Neutrophil (primary cell): ENCODE data around the gene SIGLECL1.

Experiments used
- H3K27ac ChIP-seq: fragments of 200-600 bp; sonication (generic); 2 replicates; pipeline ENCODE4 v1.5.1; 2016; ENCODE audit warnings: mild to moderate bottlenecking, moderate library complexity
- H3K27me3 ChIP-seq: fragments of 200-600 bp; sonication (generic); 2 replicates; pipeline ENCODE4 v1.6.0; 2016; ENCODE audit warnings: mild to moderate bottlenecking
- H3K36me3 ChIP-seq: fragments of 200-600 bp; sonication (generic); 2 replicates; pipeline ENCODE4 v1.5.1; 2017
- H3K4me1 ChIP-seq, 2 experiments: fragments of 200-600 bp in 1 of 2; sonication (generic) in 1 of 2; 1 replicate in 1 of 2; 2 replicates in 1 of 2; pipeline versions ENCODE4 v1.5.1 to v1.6.1; 2013 to 2016; ENCODE audit warnings: low read depth in 1 of 2, low read length in 1 of 2, mild to moderate bottlenecking in 1 of 2, moderate library complexity in 1 of 2; ENCODE audit not compliant: control insufficient read depth in 1 of 2, insufficient read depth in 1 of 2
- H3K4me3 ChIP-seq, 2 experiments: fragments of 200-600 bp in 1 of 2; sonication (generic) in 1 of 2; 1 replicate in 1 of 2; 2 replicates in 1 of 2; pipeline ENCODE4 v1.5.1; 2013 to 2016; ENCODE audit warnings: low read depth in 1 of 2, low read length in 1 of 2, mild to moderate bottlenecking in 1 of 2, moderate library complexity in 1 of 2
- H3K9me3 ChIP-seq: fragments of 200-600 bp; sonication (generic); 2 replicates; pipeline ENCODE4 v1.5.1; 2016
- CTCF ChIP-seq: fragments of 200-600 bp; sonication (generic); IDR thresholded peaks from 2 replicates; pipeline ENCODE4 v1.5.1; 2016; ENCODE audit warnings: antibody characterized with exemption

SIGLECL1 gene

GRCh38 chr19:51263808-51264207, 12.9 kb downstream of the SIGLECL1 start:
- Histone ChIP-seq H3K27ac (no peak overlapping the region), H3K4me1 (peaks cover 0 to 3% of the 10 kb centered on the region in 2 experiments), H3K9me3 (no peaks in the 10 kb centered on the region), H3K4me3 (no peak overlapping the region), H3K27me3 (peaks cover 10% of the 10 kb centered on the region), H3K36me3 (no peaks in the 10 kb centered on the region)
- TF ChIP-seq CTCF, result no peak

- Histone ChIP-seq H3K27ac (no peak overlapping the region), H3K4me3 (no peak overlapping the region), H3K4me1 (peaks cover 3 to 5% of the 10 kb centered on the region in 2 experiments), H3K27me3 (peaks cover 19% of the 10 kb centered on the region), H3K36me3 (no peaks in the 10 kb centered on the region), H3K9me3 (no peaks in the 10 kb centered on the region)
- no peak for TF ChIP-seq CTCF
Measured at GRCh38 chr19:51271067-51271466, 20.2 kb downstream of the SIGLECL1 start.

- peaks cover 3 to 5% of the 10 kb centered on the region in 2 experiments for H3K4me1 ChIP-seq
- H3K27me3 ChIP-seq, result peaks cover 19% of the 10 kb centered on the region
- H3K27ac ChIP-seq, result no peak overlapping the region
- no peak overlapping the region for H3K4me3 ChIP-seq
- TF ChIP-seq CTCF, result no peak
- no peaks in the 10 kb centered on the region for H3K9me3 ChIP-seq
- no peaks in the 10 kb centered on the region for H3K36me3 ChIP-seq
Measured at GRCh38 chr19:51272183-51272810, 21.4 kb downstream of the SIGLECL1 start.

- no peak overlapping the region for H3K27ac ChIP-seq
Measured at GRCh38 chr19:51274049-51274770, 23.3 kb downstream of the SIGLECL1 start.

GRCh38 chr19:51277112-51277511, 26.2 kb downstream of the SIGLECL1 start:
- no peak overlapping the region for H3K27ac ChIP-seq
- peaks cover 3 to 5% of the 10 kb centered on the region in 2 experiments for H3K4me1 ChIP-seq
- no peaks in the 10 kb centered on the region for H3K36me3 ChIP-seq
- no peaks in the 10 kb centered on the region for H3K9me3 ChIP-seq
- no peak overlapping the region for H3K4me3 ChIP-seq
- H3K27me3 ChIP-seq, result peaks cover 36% of the 10 kb centered on the region
- TF ChIP-seq CTCF, result no peak

More at GRCh38 chr19:51274049-51274770, 23.3 kb downstream of the SIGLECL1 start:
- peaks cover 3 to 5% of the 10 kb centered on the region in 2 experiments for H3K4me1 ChIP-seq
- H3K36me3 ChIP-seq, result no peaks in the 10 kb centered on the region
- peaks cover 33% of the 10 kb centered on the region for H3K27me3 ChIP-seq
- TF ChIP-seq CTCF, result no peak
- H3K9me3 ChIP-seq, result no peaks in the 10 kb centered on the region
- H3K4me3 ChIP-seq, result no peak overlapping the region
